Measurements from ENCODE around the gene CCDC69.

- TF ChIP-seq EP300 (IDR thresholded peaks at IDR 0.05; ENCODE audit: borderline replicate concordance in 1 of 2, low read depth in 2 of 2, low read length in 2 of 2) (no peak), TEAD4 (IDR thresholded peaks at IDR 0.05; ENCODE audit: low read depth, low read length) (no peak), RFX5 (IDR thresholded peaks at IDR 0.05; ENCODE audit: borderline replicate concordance, low read depth, low read length) (no peak), RAD21 (IDR thresholded peaks at IDR 0.05 in 1 of 2, conservative IDR thresholded peaks at IDR 0.05 in 1 of 2; ENCODE audit: low read depth in 2 of 2, low read length in 2 of 2) (no peak)
- TF ChIP-seq, protein P1, sequence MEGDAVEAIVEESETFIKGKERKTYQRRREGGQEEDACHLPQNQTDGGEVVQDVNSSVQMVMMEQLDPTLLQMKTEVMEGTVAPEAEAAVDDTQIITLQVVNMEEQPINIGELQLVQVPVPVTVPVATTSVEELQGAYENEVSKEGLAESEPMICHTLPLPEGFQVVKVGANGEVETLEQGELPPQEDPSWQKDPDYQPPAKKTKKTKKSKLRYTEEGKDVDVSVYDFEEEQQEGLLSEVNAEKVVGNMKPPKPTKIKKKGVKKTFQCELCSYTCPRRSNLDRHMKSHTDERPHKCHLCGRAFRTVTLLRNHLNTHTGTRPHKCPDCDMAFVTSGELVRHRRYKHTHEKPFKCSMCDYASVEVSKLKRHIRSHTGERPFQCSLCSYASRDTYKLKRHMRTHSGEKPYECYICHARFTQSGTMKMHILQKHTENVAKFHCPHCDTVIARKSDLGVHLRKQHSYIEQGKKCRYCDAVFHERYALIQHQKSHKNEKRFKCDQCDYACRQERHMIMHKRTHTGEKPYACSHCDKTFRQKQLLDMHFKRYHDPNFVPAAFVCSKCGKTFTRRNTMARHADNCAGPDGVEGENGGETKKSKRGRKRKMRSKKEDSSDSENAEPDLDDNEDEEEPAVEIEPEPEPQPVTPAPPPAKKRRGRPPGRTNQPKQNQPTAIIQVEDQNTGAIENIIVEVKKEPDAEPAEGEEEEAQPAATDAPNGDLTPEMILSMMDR (IDR thresholded peaks at IDR 0.05; ENCODE audit: control extremely low read depth in 1 of 3, insufficient read depth in 1 of 3, low read depth in 1 of 3, low read length in 3 of 3): no peak
Observed at GRCh38 chr5:151181818-151182523, 41.9 kb downstream of the CCDC69 start.
